ENCODE results near the gene HOXC4.

Gene HOXC4

GRCh38 chr12:54036620-54037359 lies 16.8 kb upstream of the HOXC4 start:
- no peak for TF ChIP-seq CTCF (IDR thresholded peaks at IDR 0.05; ENCODE audit: low read depth, low read length, missing control alignments)
- DNase-seq (ENCODE audit: low read depth), result no peak
- no peak overlapping the region for H3K4me3 ChIP-seq (ENCODE audit: low read depth, low read length)
- in situ Hi-C loops (cut with HindIII; ENCODE audit: low sequenced_read_pairs), result no loop called here

- TF ChIP-seq CTCF (IDR thresholded peaks at IDR 0.05; ENCODE audit: low read depth, low read length, missing control alignments), result no peak
- in situ Hi-C loops (cut with HindIII; ENCODE audit: low sequenced_read_pairs), result no loop called here
- DNase-seq (ENCODE audit: low read depth), result no peak
- H3K4me3 ChIP-seq (ENCODE audit: low read depth, low read length), result no peak overlapping the region
Observed at GRCh38 chr12:54037360-54038283, 16.0 kb upstream of the HOXC4 start.

DNA sequence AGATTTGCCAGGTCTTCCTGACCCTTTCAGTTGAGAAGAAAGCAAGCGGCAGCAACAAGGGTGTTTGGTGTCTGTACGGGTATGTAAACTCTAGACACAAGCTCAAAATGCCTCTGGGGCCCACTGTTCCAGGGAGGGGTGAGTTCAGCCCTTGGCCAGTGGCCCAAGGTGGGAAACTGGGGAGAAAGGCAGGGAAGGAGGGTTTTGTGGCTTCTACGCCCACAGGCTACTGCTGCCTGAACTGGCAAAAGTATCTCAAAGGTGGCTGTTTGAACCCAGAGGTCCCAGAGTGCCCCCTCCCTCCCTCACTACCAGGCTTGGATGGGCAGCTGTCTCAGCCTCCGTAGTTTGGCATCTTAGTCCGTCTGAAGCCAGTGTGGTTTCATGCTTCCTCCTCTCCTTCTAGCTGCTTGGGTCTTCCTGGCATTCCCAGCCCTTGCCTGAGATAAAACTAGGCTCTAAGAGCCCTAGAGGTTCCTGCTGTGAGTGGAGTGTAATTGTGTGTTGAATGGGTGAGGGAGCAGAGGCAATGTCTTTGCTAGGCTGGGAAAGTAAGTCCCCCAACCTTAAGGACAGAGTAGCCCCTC lies 15.3 kb upstream of the HOXC4 start:
- no peak for DNase-seq (ENCODE audit: low read depth)
- no peak overlapping the region for H3K4me3 ChIP-seq (ENCODE audit: low read depth, low read length)
- in situ Hi-C loops (cut with HindIII; ENCODE audit: low sequenced_read_pairs), result no loop called here
- TF ChIP-seq CTCF (IDR thresholded peaks at IDR 0.05; ENCODE audit: low read depth, low read length, missing control alignments), result no peak

DNA sequence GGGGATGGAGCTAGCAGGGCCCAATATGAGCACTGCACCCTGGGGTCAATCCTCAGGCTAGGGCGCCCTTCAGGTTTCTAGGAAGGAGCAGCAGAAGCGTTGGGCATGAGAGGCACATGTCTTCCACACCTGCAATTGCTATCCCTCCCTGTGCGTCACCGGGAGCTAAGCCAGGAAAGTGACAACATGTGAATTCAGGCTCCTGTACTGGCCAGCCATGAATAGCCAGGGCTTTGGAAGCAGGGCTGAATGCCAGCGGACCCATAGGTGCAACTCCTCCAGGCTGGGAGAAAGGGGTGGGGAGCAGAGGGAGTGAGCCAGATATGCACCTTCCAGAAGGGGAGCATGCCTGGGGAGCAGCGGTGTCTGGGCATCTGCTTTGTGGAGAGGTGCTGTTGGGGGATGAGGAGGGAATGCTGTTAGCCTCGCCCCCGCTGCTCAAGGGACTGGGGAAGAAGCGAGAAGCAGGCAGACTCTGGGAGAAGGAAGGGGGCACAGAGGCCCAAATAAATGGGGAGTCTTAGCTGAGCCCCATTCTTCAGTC lies 14.7 kb upstream of the HOXC4 start:
- H3K4me3 ChIP-seq (ENCODE audit: low read depth, low read length), result no peak overlapping the region
- TF ChIP-seq CTCF (IDR thresholded peaks at IDR 0.05; ENCODE audit: low read depth, low read length, missing control alignments), result no peak
- in situ Hi-C loops (cut with HindIII; ENCODE audit: low sequenced_read_pairs), result no loop called here
- DNase-seq (ENCODE audit: low read depth), result no peak

GRCh38 chr12:54039417-54040147 lies 14.1 kb upstream of the HOXC4 start:
- no peak for TF ChIP-seq CTCF (IDR thresholded peaks at IDR 0.05; ENCODE audit: low read depth, low read length, missing control alignments)
- in situ Hi-C loops (cut with HindIII; ENCODE audit: low sequenced_read_pairs), result no loop called here
- no peak overlapping the region for H3K4me3 ChIP-seq (ENCODE audit: low read depth, low read length)
- DNase-seq (ENCODE audit: low read depth), result no peak

GRCh38 chr12:54040148-54040494 lies 13.5 kb upstream of the HOXC4 start:
- no peak for TF ChIP-seq CTCF (IDR thresholded peaks at IDR 0.05; ENCODE audit: low read depth, low read length, missing control alignments)
- no peak for DNase-seq (ENCODE audit: low read depth)
- in situ Hi-C loops (cut with HindIII; ENCODE audit: low sequenced_read_pairs), result no loop called here
- H3K4me3 ChIP-seq (ENCODE audit: low read depth, low read length), result no peak overlapping the region

Measured in astrocyte of the cerebellum (primary cell).